ENCODE data around the gene APLF. TPM values are rescaled to one million over a fixed set of nuclear protein-coding genes. Genes with fewer than 3 reads are reported as not detected.

APLF gene
- total RNA-seq: 4.1 and 8.7 TPM in 2 replicates

GRCh38 chr2:68467077-68467960, at the start of gene APLF, which contains the start of gene FBXO48:
APLF (plus strand) TSS chr2:68467585; CDS start chr2:68467732, 147 bp downstream.
FBXO48 (minus strand) TSS chr2:68467294; CDS start chr2:68465145, 2,149 bp downstream.

Other genes with a start within 250 kb of the APLF start
- 38.3 and 43.8 TPM in 2 replicates for gene PPP3R1, start 215.1 kb upstream of the APLF start, total RNA-seq
- not detected in 2 replicates for gene CNRIP1, start 147.6 kb upstream of the APLF start, total RNA-seq
- not detected in 2 replicates for gene PLEK, start 102.3 kb upstream of the APLF start, total RNA-seq
- gene FBXO48, start 291 bp upstream of the APLF start, total RNA-seq: 0.68 and 1.00 TPM in 2 replicates
- under 0.01 TPM in 1 of 2 replicates, not detected in the other for gene PROKR1, start 176.0 kb downstream of the APLF start, total RNA-seq

Measured in nasal cavity respiratory epithelium epithelial cell of viscerocranial mucosa (primary cell).